SK-N-SH (cell line): ENCODE measurements around the gene HTR6. TPM values are rescaled to one million over a fixed set of nuclear protein-coding genes. Genes with fewer than 3 reads are reported as not detected.

ENCODE experiments used
- CTCF ChIA-PET: fragments of 300-600, 350-600 bp; formaldehyde crosslinking; extraction: SDS; loops from one replicate; lab custom pipeline; 2021; lab: Yijun Ruan, JAX
- POLR2A ChIA-PET: fragments of 350-600 bp; sonication (Branson Sonifier 250); formaldehyde crosslinking; extraction: SDS; loops from one replicate; lab custom pipeline; 2020; ENCODE audit warnings: antibody characterized with exemption, inconsistent platforms; lab: Yijun Ruan, JAX
- DNase-seq: peaks from one replicate; pipeline ENCODE4 v3.0.0; 2012
- H2AFZ ChIP-seq: fragments of 200-600 bp; sonication (generic); 2 replicates; pipeline ENCODE4 v1.8.1; 2016; ENCODE audit warnings: antibody characterized with exemption, mild to moderate bottlenecking, low read depth
- H3F3A ChIP-seq: fragments of 200-600 bp; sonication (generic); replicated peaks from 2 replicates; pipeline ENCODE3; 2016; ENCODE audit warnings: antibody characterized with exemption, mild to moderate bottlenecking; ENCODE audit not compliant: insufficient read depth
- H3K27ac ChIP-seq, 2 experiments: fragments of 200-500 bp in 1 of 2; fragments of 200-600 bp in 1 of 2; sonication (Bioruptor generic) in 1 of 2; sonication (generic), shearing (Covaris generic) in 1 of 2; 2 replicates each; pipeline versions ENCODE4 v1.5.1 to v1.6.1; 2014 to 2016; ENCODE audit warnings: low read depth in 2 of 2, inconsistent platforms in 1 of 2, low read length in 1 of 2, mild to moderate bottlenecking in 1 of 2, mixed read lengths in 1 of 2
- H3K27me3 ChIP-seq: fragments of 200-600 bp; sonication (generic), shearing (Covaris generic); 2 replicates; pipeline ENCODE4 v1.6.1; 2016; ENCODE audit warnings: mixed run types; ENCODE audit not compliant: insufficient read depth
- H3K36me3 ChIP-seq, 2 experiments: fragments of 200-500 bp in 1 of 2; fragments of 200-600 bp in 1 of 2; sonication (Bioruptor generic) in 1 of 2; sonication (generic) in 1 of 2; replicated peaks in 1 of 2; 2 replicates each; pipeline versions ENCODE3 to v1.5.1; 2014 to 2016; ENCODE audit warnings: low read length in 1 of 2, mild to moderate bottlenecking in 1 of 2; ENCODE audit not compliant: insufficient read depth in 2 of 2, control insufficient read depth in 1 of 2
- H3K4me1 ChIP-seq, 2 experiments: fragments of 200-500 bp in 1 of 2; fragments of 200-600 bp in 1 of 2; sonication (Bioruptor generic) in 1 of 2; sonication (generic), shearing (Covaris generic) in 1 of 2; 2 replicates each; pipeline versions ENCODE4 v1.5.1 to v1.6.1; 2014 to 2016; ENCODE audit warnings: low read depth in 1 of 2, low read length in 1 of 2, mixed run types in 1 of 2; ENCODE audit not compliant: insufficient read depth in 2 of 2, control insufficient read depth in 1 of 2
- H3K4me2 ChIP-seq: fragments of 200-600 bp; sonication (generic), shearing (Covaris generic); 2 replicates; pipeline ENCODE4 v1.6.1; 2017; ENCODE audit warnings: mixed run types
- H3K4me3 ChIP-seq, 2 experiments: fragments of 200-500 bp in 1 of 2; fragments of 200-600 bp in 1 of 2; sonication (Bioruptor generic) in 1 of 2; sonication (generic), shearing (Covaris generic) in 1 of 2; 2 replicates each; pipeline versions ENCODE4 v1.5.1 to v1.8.1; 2014 to 2016; ENCODE audit warnings: low read depth in 2 of 2, inconsistent platforms in 1 of 2, low read length in 1 of 2, mild to moderate bottlenecking in 1 of 2, mixed read lengths in 1 of 2, moderate library complexity in 1 of 2
- H3K79me2 ChIP-seq: fragments of 200-600 bp; sonication (generic); 2 replicates; pipeline ENCODE4 v1.8.1; 2017; ENCODE audit warnings: mild to moderate bottlenecking; ENCODE audit not compliant: insufficient read depth
- H3K9ac ChIP-seq: fragments of 200-600 bp; sonication (generic); 2 replicates; pipeline ENCODE4 v1.6.1; 2017; ENCODE audit warnings: mixed run types
- H3K9me2 ChIP-seq: fragments of 200-600 bp; sonication (generic); 2 replicates; pipeline ENCODE4 v1.6.1; 2017; ENCODE audit warnings: mixed run types
- H3K9me3 ChIP-seq: fragments of 200-600 bp; sonication (generic); 2 replicates; pipeline ENCODE4 v1.6.1; 2017; ENCODE audit warnings: mixed run types, mild to moderate bottlenecking, moderate library complexity
- H4K20me1 ChIP-seq: fragments of 200-600 bp; sonication (generic); 2 replicates; pipeline ENCODE4 v1.6.1; 2017; ENCODE audit warnings: mild to moderate bottlenecking, mixed run types; ENCODE audit not compliant: insufficient read depth
- CHD2 ChIP-seq: fragments of 150-350 bp; IDR thresholded peaks from 2 replicates; pipeline ENCODE4 v1.6.1; 2018; ENCODE audit warnings: low read length; ENCODE audit not compliant: partially characterized antibody
- CTCF ChIP-seq: fragments of 200-600 bp; sonication (generic); IDR thresholded peaks from 2 replicates; pipeline ENCODE4 v1.6.1; 2017; ENCODE audit warnings: antibody characterized with exemption, mild to moderate bottlenecking, moderate library complexity
- EP300 ChIP-seq, 2 experiments: IDR thresholded peaks; 2 replicates each; pipeline versions ENCODE4 v1.4.0 to v1.6.1; 2012; ENCODE audit warnings: borderline replicate concordance in 1 of 2, low read depth in 1 of 2, low read length in 1 of 2
- FOSL2 ChIP-seq: IDR thresholded peaks from 2 replicates; pipeline ENCODE4 v1.4.0; 2012; ENCODE audit warnings: low read depth, mild to moderate bottlenecking, moderate library complexity, borderline replicate concordance
- FOXM1 ChIP-seq: IDR thresholded peaks from 2 replicates; pipeline ENCODE4 v1.4.0; 2012; ENCODE audit warnings: low read depth, mild to moderate bottlenecking
- MAX ChIP-seq: IDR thresholded peaks from 2 replicates; pipeline ENCODE4 v1.4.0; 2012; ENCODE audit warnings: low read depth
- MXI1 ChIP-seq: IDR thresholded peaks from 2 replicates; pipeline ENCODE4 v1.6.1; 2012; ENCODE audit warnings: mild to moderate bottlenecking, low read depth, low read length, improper control_type of control experiment
- POLR2AphosphoS5 ChIP-seq: IDR thresholded peaks from 2 replicates; pipeline ENCODE4 v1.6.1; 2012; ENCODE audit warnings: low read depth, low read length
- RAD21 ChIP-seq: IDR thresholded peaks from 2 replicates; pipeline ENCODE4 v1.6.1; 2012; ENCODE audit warnings: mild to moderate bottlenecking, low read length
- RCOR1 ChIP-seq: fragments of 150-350 bp; IDR thresholded peaks from 2 replicates; pipeline ENCODE4 v1.6.1; 2017; ENCODE audit warnings: antibody characterized with exemption, low read length
- RFX5 ChIP-seq: IDR thresholded peaks from 2 replicates; pipeline ENCODE4 v1.6.1; 2012; ENCODE audit warnings: mild to moderate bottlenecking, improper control_type of control experiment, low read length
- SMC3 ChIP-seq: IDR thresholded peaks from 2 replicates; pipeline ENCODE4 v1.6.1; 2012; ENCODE audit warnings: low read depth, low read length, improper control_type of control experiment
- TCF12 ChIP-seq: IDR thresholded peaks from 2 replicates; pipeline ENCODE4 v1.4.0; 2012
- TEAD4 ChIP-seq: IDR thresholded peaks from 2 replicates; pipeline ENCODE4 v1.4.0; 2012; ENCODE audit warnings: mild to moderate bottlenecking, borderline replicate concordance; ENCODE audit not compliant: insufficient read depth
- YY1 ChIP-seq: IDR thresholded peaks from 2 replicates; pipeline ENCODE4 v1.4.0; 2012; ENCODE audit warnings: low read depth, mild to moderate bottlenecking
- WGBS: methylation state at CpG from one replicate; pipeline ENCODE4 v1.1.6; 2017; ENCODE audit warnings: low lambda C conversion rate; 5-methylcytosine and 5-hydroxymethylcytosine counted together
- polyA plus RNA-seq, 3 experiments: library from polyadenylated mRNA; depleted of rRNA; stranded (reverse); fragments of >200 nt; gene quantifications; 2 replicates each; pipeline ENCODE4 v1.2.3, GENCODE V29; 2012

Gene HTR6
- polyA plus RNA-seq, 1 of the 3 experiments (the other 2 are of a cell fraction): 0.05 TPM

GRCh38 chr1:19715334-19716203 lies 50.9 kb downstream of the HTR6 start:
- WGBS: 35% methylated on average over 11 of the region's 12 CpGs
- Histone ChIP-seq H3K79me2 (no peaks in the 10 kb centered on the region), H3K4me3 (no peak overlapping the region), H2AFZ (no peak overlapping the region), H3K27ac (no peak overlapping the region), H3K9me3 (no peaks in the 10 kb centered on the region), H3K4me1 (peaks cover 0 to 1% of the 10 kb centered on the region in 2 experiments; a peak in 1 of 4 replicates), H3K36me3 (no peaks in the 10 kb centered on the region), H3K9me2 (no peaks in the 10 kb centered on the region), H4K20me1 (no peaks in the 10 kb centered on the region), H3K4me2 (no peak overlapping the region), H3K9ac (no peak overlapping the region), H3K27me3 (no peaks in the 10 kb centered on the region), H3F3A (no peaks in the 10 kb centered on the region)
- ChIA-PET POLR2A (interaction anchor here (0.6 kb wide), 2 partner anchors 166 to 348 kb away, joined by 3 read pairs; partner anchors contain the start of gene OTUD3), CTCF (interaction anchor here (0.6 to 17.6 kb wide), 35 partner anchors 11 to 779 kb away, joined by 3 to 553 read pairs (median 4); partner anchors contain the start of genes HTR6, OTUD3, RNF186 and UBR4)
- TF ChIP-seq RAD21: peak; percentile 78
- TF ChIP-seq MAX: no peak
- TF ChIP-seq RCOR1: peak; percentile 69; the same call in 1 of the 2 replicates
- TF ChIP-seq MXI1: 0 out of 2 replicates have a peak, but pooled peaks have one; percentile 41
- TF ChIP-seq CHD2: peak; percentile 33
- peak; percentile 24; the same call in 1 of the 2 replicates for TF ChIP-seq YY1
- TF ChIP-seq CTCF: peak; percentile 93
- TF ChIP-seq RFX5: 0 out of 2 replicates have a peak, but pooled peaks have one; percentile 41
- no peak for TF ChIP-seq FOXM1
- peak; percentile 70 for TF ChIP-seq SMC3
- peak; percentile 88 for DNase-seq

- POLR2A ChIA-PET: no interaction called here
- TF ChIP-seq TCF12 (no peak), RFX5 (no peak), EP300 (IDR thresholded peaks at IDR 0.05; ENCODE audit: borderline replicate concordance in 1 of 2, low read depth in 1 of 2, low read length in 1 of 2) (no peak), FOXM1 (no peak), TEAD4 (no peak), POLR2AphosphoS5 (no peak), RCOR1 (no peak), FOSL2 (no peak)
- TF ChIP-seq, all 33 proteins: peak for 0
- no peaks in the 10 kb centered on the region for H3F3A ChIP-seq
These were observed 52.8 kb downstream of the HTR6 start for GRCh38 chr1:19717467-19717866.

More at GRCh38 chr1:19717467-19717866, 52.8 kb downstream of the HTR6 start:
- H3K9me2 ChIP-seq: no peaks in the 10 kb centered on the region
- H4K20me1 ChIP-seq: no peaks in the 10 kb centered on the region
- H3K79me2 ChIP-seq: no peaks in the 10 kb centered on the region
- H3K4me1 ChIP-seq: peaks cover 0 to 4% of the 10 kb centered on the region in 2 experiments; a peak in 1 of 4 replicates
- DNase-seq: no peak
- no peak overlapping the region for H3K4me2 ChIP-seq
- no peak overlapping the region for H3K4me3 ChIP-seq
- no peaks in the 10 kb centered on the region for H3K36me3 ChIP-seq
- CTCF ChIA-PET: interaction anchor here (0.7 to 3.5 kb wide), 3 partner anchors 21 to 1340 kb away, joined by 3 to 23 read pairs (median 5); no protein-coding TSS in a partner anchor
- H3K27ac ChIP-seq: no peak overlapping the region
- no peak overlapping the region for H2AFZ ChIP-seq
- 94% methylated on average over 6 of the region's 6 CpGs for WGBS
- H3K9ac ChIP-seq: no peak overlapping the region
- H3K27me3 ChIP-seq: no peaks in the 10 kb centered on the region
- H3K9me3 ChIP-seq: no peaks in the 10 kb centered on the region
